GM12878 (cell line): ENCODE data around the gene HMGCL.

Experiments used
- POLR2A ChIP-seq: IDR thresholded peaks from 2 replicates; pipeline ENCODE4 v1.6.1; 2011; ENCODE audit warnings: low read depth, mild to moderate bottlenecking, low read length
- SMARCA5 ChIP-seq: fragments of 450-650 bp; IDR thresholded peaks from 2 replicates; pipeline ENCODE4 v1.6.1; 2017; ENCODE audit warnings: mild to moderate bottlenecking
- TF ChIP-seq, protein P1 (sequence below): IDR thresholded peaks from 2 replicates; pipeline ENCODE4 v1.6.1; 2012; ENCODE audit warnings: low read depth, low read length, improper control_type of control experiment
- TF ChIP-seq, protein P2 (sequence below), 3 experiments: IDR thresholded peaks in 2 of 3; conservative IDR thresholded peaks in 1 of 3; 2 replicates each; pipeline ENCODE4 v1.5.1; 2011; ENCODE audit warnings: low read depth in 3 of 3, low read length in 3 of 3, mild to moderate bottlenecking in 3 of 3, control low read depth in 2 of 3, moderate library complexity in 2 of 3, inconsistent platforms in 1 of 3, mixed read lengths in 1 of 3; ENCODE audit not compliant: control insufficient read depth in 2 of 3, insufficient read depth in 1 of 3; ENCODE audit errors: extremely low read depth in 1 of 3

DNA sequence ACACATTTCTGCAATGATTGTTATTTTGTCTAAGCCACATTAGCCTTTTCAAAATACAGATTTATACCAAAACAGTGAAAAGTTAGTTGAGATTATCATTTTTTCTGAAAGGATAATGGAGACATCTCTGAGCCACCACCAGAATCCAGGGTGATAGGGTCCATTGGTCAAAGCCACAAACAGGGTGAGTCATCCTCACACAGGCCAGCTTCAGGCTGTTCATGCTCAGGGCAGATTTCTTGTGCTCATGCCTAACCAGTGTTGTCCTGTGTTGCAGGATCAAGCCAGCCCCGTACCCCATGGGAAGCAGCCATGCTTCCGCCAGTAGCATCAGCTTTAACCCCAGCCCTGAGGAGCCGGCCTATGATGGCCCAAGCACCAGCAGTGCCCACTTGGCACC is 68.6 kb downstream of the HMGCL start:
- TF ChIP-seq, protein P1, sequence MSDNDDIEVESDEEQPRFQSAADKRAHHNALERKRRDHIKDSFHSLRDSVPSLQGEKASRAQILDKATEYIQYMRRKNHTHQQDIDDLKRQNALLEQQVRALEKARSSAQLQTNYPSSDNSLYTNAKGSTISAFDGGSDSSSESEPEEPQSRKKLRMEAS: no peak
- TF ChIP-seq SMARCA5 (no peak), POLR2A (no peak)
- TF ChIP-seq, protein P2, sequence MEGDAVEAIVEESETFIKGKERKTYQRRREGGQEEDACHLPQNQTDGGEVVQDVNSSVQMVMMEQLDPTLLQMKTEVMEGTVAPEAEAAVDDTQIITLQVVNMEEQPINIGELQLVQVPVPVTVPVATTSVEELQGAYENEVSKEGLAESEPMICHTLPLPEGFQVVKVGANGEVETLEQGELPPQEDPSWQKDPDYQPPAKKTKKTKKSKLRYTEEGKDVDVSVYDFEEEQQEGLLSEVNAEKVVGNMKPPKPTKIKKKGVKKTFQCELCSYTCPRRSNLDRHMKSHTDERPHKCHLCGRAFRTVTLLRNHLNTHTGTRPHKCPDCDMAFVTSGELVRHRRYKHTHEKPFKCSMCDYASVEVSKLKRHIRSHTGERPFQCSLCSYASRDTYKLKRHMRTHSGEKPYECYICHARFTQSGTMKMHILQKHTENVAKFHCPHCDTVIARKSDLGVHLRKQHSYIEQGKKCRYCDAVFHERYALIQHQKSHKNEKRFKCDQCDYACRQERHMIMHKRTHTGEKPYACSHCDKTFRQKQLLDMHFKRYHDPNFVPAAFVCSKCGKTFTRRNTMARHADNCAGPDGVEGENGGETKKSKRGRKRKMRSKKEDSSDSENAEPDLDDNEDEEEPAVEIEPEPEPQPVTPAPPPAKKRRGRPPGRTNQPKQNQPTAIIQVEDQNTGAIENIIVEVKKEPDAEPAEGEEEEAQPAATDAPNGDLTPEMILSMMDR (IDR thresholded peaks at IDR 0.05 in 2 of 3, conservative IDR thresholded peaks at IDR 0.05 in 1 of 3; ENCODE audit: control insufficient read depth in 2 of 3, extremely low read depth in 1 of 3, insufficient read depth in 1 of 3, low read depth in 3 of 3, low read length in 3 of 3): no peak
